Adrenal gland (tissue), 12 donors: ENCODE data around the gene RASA2. TPM values are rescaled to one million over a fixed set of nuclear protein-coding genes. Genes with fewer than 3 reads are reported as not detected.

Source experiments
- DNase-seq, 7 donors: peaks; one replicate each; pipeline ENCODE4 v3.0.0-alpha.2; 2019 to 2020
- H3K27ac ChIP-seq, 5 donors: fragments of 200-600 bp; sonication (generic) in 4 of 5; 1 replicate in 3 of 5; 2 replicates in 2 of 5; pipeline versions ENCODE4 v1.5.1 to v1.8.0; 2016 to 2020; ENCODE audit warnings: mild to moderate bottlenecking in 1 of 5
- H3K27me3 ChIP-seq: fragments of 200-600 bp; 2 replicates; pipeline ENCODE4 v1.8.0; 2021
- H3K36me3 ChIP-seq, 2 donors: fragments of 200-600 bp; replicated peaks in 1 of 2; 1 replicate in 1 of 2; 2 replicates in 1 of 2; pipeline versions ENCODE4 v1.5.1 to v1.8.0; 2018 to 2022
- H3K4me1 ChIP-seq, 2 donors: fragments of 200-600 bp; replicated peaks in 1 of 2; 1 replicate in 1 of 2; 2 replicates in 1 of 2; pipeline versions ENCODE4 v1.5.1 to v1.8.0; 2018 to 2021
- H3K4me3 ChIP-seq, 4 donors: fragments of 200-600 bp; sonication (generic) in 3 of 4; one replicate each; pipeline ENCODE4 v1.5.1; 2016 to 2018
- H3K9me3 ChIP-seq, 3 donors: fragments of 200-600 bp; sonication (generic) in 1 of 3; replicated peaks in 1 of 3; 1 replicate in 2 of 3; 2 replicates in 1 of 3; pipeline versions ENCODE4 v1.5.1 to v1.8.0; 2016 to 2021
- CTCF ChIP-seq, 6 experiments: fragments of 450-650 bp in 4 of 6; fragments of 200-600 bp in 2 of 6; sonication (generic) in 1 of 6; IDR thresholded peaks; 1 replicate in 5 of 6; 2 replicates in 1 of 6; pipeline versions ENCODE4 v1.5.1 to v1.8.0; 2016 to 2021; ENCODE audit warnings: antibody characterized with exemption in 6 of 6, mild to moderate bottlenecking in 2 of 6, moderate library complexity in 1 of 6
- POLR2A ChIP-seq, 2 donors: fragments of 450-650 bp; IDR thresholded peaks; one replicate each; pipeline ENCODE4 v1.6.1; 2017; ENCODE audit warnings: antibody characterized with exemption in 2 of 2, mild to moderate bottlenecking in 2 of 2, moderate library complexity in 1 of 2
- WGBS, 4 donors: extraction: QIAGEN DNeasy Blood & Tissue Kit in 2 of 4; methylation state at CpG; one replicate each; pipeline versions ENCODE4 v1.1.5 to v1.1.7; 2013 to 2017; 5-methylcytosine and 5-hydroxymethylcytosine counted together
- intact Hi-C, 2 donors: fragments of 100-400 bp; cut with DNase I; formaldehyde crosslinking; loops; one replicate each; pipeline versions ENCODE4 v1.14.1 to v1.15.0; 2022 to 2023
- polyA plus RNA-seq, 3 donors: library from polyadenylated mRNA; stranded (reverse); fragments of 200-250 nt in 2 of 3; fragments of 350-450 nt in 1 of 3; fragmentation: Illumina TruSeq in 1 of 3; extraction: RNeasy Lipid Tissue Mini Kit (QIAGEN cat#74804) in 1 of 3; gene quantifications; one replicate each; pipeline ENCODE4 v1.2.3, GENCODE V29; 2013 to 2014
- total RNA-seq, 9 donors: library from RNA; depleted of rRNA in 4 of 9; stranded (reverse); fragments of >200 nt in 4 of 9; fragments of 120-200 nt in 1 of 9; fragmentation: NEBNext Ultra II Directional in 1 of 9; extraction: Animal tissue kit (Norgen Biotek cat#: 25700) in 1 of 9; gene quantifications; one replicate each; pipeline versions ENCODE4 v1.1.0 to v1.2.4, GENCODE V29; 2013 to 2023
- donor health status: healthy with polysubstance abuse.
- donor health status: Bipolar disorder and iron deficiency.
- donor health status: DM: yes; HTN: yes; CAD: no.
- donor health status: DM: no; HTN: no; CAD: no.
- donor health status: DM: no; HTN: no; CAD: no.
- donor health status: DM: yes; HTN: yes; CAD: no.

The RASA2 gene
- total and polyA plus RNA-seq, 12 donors: 5.7 to 52.5 (median 10.2) TPM

- intact Hi-C loops: no loop called here
- H3K4me3 ChIP-seq: no peak overlapping the region
- H3K9me3 ChIP-seq: no peaks in the 10 kb centered on the region
- H3K27me3 ChIP-seq: no peaks in the 10 kb centered on the region
- no peak overlapping the region for H3K27ac ChIP-seq
- TF ChIP-seq POLR2A (IDR thresholded peaks at IDR 0.05) (no peak), CTCF (IDR thresholded peaks at IDR 0.05) (no peak)
- H3K36me3 ChIP-seq: peaks cover 0 to 30% of the 10 kb centered on the region in 2 donors
- H3K4me1 ChIP-seq: peaks cover 0 to 18% of the 10 kb centered on the region in 2 donors
- no peak for DNase-seq
- whole genome bisulfite sequencing, 4 donors: 81 to 86% (median 84%) methylated on average over 6 of the region's 6 CpGs
Measured at GRCh38 chr3:141449424-141449823, 37.4 kb upstream of the RASA2 start.

GRCh38 chr3:141450727-141451375 is 36.0 kb upstream of the RASA2 start:
- no peak overlapping the region for H3K27ac ChIP-seq
- intact Hi-C loops: loop anchor here (5.0 kb wide), 2 partner anchors 89 to 94 kb away; no protein-coding TSS in a partner anchor
- TF ChIP-seq CTCF (IDR thresholded peaks at IDR 0.05) (no peak), POLR2A (IDR thresholded peaks at IDR 0.05) (no peak)
- no peak for DNase-seq
- peaks cover 0 to 16% of the 10 kb centered on the region in 2 donors for H3K36me3 ChIP-seq
- WGBS, 4 donors: 80 to 90% (median 84%) methylated on average over 8 of the region's 8 CpGs
- no peak overlapping the region for H3K4me3 ChIP-seq
- H3K9me3 ChIP-seq: no peaks in the 10 kb centered on the region
- peaks cover 0 to 22% of the 10 kb centered on the region in 2 donors for H3K4me1 ChIP-seq
- H3K27me3 ChIP-seq: no peaks in the 10 kb centered on the region

GRCh38 chr3:141452045-141452444 is 34.8 kb upstream of the RASA2 start:
- Histone ChIP-seq H3K36me3 (peaks cover 0 to 6% of the 10 kb centered on the region in 2 donors), H3K27me3 (no peaks in the 10 kb centered on the region), H3K4me3 (no peak overlapping the region), H3K4me1 (peaks cover 0 to 22% of the 10 kb centered on the region in 2 donors), H3K27ac (peak overlapping the region in 1 of 5 donors; percentile 18), H3K9me3 (no peaks in the 10 kb centered on the region)
- TF ChIP-seq CTCF (IDR thresholded peaks at IDR 0.05) (peak; percentile 32 to 72 (median 64)), POLR2A (IDR thresholded peaks at IDR 0.05) (no peak)
- peak in 2 of 7 donors; percentile 51 to 52 for DNase-seq
- intact Hi-C loops: loop anchor here (5.0 kb wide), 2 partner anchors 90 to 95 kb away; no protein-coding TSS in a partner anchor

GRCh38 chr3:141452773-141453172 is 34.1 kb upstream of the RASA2 start:
- TF ChIP-seq CTCF (IDR thresholded peaks at IDR 0.05) (no peak), POLR2A (IDR thresholded peaks at IDR 0.05) (no peak)
- no peak overlapping the region for H3K4me3 ChIP-seq
- intact Hi-C loops: loop anchor here (5.0 kb wide), 2 partner anchors 90 to 95 kb away; no protein-coding TSS in a partner anchor
- no peaks in the 10 kb centered on the region for H3K9me3 ChIP-seq
- DNase-seq: no peak
- no peaks in the 10 kb centered on the region for H3K27me3 ChIP-seq
- H3K27ac ChIP-seq: no peak overlapping the region
- WGBS, 4 donors: 92 to 100% (median 96%) methylated on average over 1 of the region's 1 CpG
- no peaks in the 10 kb centered on the region for H3K36me3 ChIP-seq
- peaks cover 0 to 22% of the 10 kb centered on the region in 2 donors for H3K4me1 ChIP-seq
